NCI-H1694 (cell line): Measurements from ENCODE around the gene SHC3.

Experiments
- DNase-seq: peaks from one replicate; lab custom pipeline; 2025; lab: John Stamatoyannopoulos, UW

Gene SHC3

DNA sequence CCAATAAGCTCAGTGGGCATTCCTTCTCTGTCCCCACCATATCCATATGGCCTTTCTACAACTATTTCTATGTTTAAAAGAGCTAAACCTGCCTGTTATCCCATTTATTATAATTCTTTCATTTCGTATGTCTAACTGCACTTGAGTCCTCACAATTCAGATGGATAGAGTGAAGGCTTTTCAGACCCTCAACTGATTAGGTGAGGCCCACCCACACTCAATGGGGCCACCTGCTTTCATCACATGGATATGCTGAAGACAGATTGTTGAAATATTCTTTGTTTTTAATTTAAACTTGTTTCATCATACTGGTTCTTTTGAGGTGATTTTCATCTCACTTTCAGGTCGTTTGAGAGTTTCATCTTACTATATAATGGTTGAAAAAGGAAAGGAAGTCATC is 193.0 kb downstream of the SHC3 start:
- DNase-seq, result no peak

DNA sequence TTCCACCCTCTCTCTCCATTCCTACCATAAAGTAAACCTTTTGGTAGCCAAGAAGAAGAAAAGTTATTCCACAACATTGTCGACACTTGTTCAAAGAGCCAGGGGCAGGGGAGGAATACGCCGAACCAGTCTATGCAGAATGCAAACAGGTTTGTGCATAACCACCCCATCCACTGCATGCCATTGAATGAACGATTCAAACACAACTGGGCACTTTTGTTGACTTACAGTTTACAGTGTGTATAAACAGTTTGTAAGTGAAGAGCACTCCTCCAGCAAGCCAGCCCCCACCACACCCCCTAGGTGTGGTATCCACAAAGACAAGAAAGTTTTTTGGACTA is 194.1 kb downstream of the SHC3 start:
- DNase-seq, result no peak

DNA sequence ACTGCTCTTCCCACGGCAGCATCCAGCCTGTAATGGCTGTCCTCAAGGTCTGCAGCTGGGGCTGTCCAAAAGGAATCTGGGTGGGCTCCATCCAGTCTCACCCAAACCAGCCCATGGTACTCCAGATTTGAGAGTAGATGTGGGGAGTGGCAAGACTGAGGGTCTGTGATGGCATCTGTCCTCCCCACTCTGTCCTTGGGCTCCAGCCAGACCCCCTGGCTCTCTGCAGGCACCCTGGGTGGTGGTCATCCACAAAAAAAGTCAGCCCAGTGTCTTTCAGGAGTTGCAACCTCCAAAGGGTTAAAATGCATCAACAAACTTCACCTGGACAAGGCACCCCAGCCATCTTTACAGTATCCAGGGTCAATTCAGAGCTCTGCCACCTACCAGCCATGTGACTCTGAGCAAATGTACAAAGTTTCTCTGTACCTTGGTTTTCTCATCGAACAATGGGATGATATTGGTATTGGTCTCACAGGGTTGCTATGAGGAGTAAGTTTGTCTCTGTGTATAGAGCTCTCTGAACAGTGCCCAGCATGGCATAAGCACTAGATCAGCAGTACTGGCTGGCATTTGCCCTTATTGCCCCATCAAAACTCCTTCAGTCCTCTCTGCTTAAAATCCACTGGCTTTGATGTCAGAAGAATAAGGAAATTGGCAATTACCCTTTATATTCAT is 194.6 kb downstream of the SHC3 start:
- no peak for DNase-seq

DNA sequence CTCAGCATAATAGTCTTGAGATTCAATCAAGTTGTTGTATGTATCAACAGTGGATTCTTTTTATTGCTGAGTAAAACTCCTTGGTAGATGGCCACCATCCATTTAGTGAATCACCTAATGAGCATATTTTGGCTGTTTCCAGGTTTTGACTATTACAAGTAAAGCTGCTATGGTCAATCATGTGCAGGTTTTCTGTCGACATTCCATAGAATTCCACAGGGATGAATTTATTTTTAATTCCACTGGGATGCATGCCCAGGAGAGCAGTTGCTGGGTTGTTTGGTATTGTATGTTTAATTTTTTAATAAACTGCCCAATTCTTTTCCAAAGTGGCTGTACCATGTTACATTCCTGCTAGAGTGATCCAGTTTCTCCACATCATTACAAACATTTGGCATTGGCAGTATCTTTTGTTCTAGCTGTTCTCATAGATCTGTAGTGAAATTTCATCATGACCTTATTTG is 197.8 kb downstream of the SHC3 start:
- DNase-seq, result no peak

DNA sequence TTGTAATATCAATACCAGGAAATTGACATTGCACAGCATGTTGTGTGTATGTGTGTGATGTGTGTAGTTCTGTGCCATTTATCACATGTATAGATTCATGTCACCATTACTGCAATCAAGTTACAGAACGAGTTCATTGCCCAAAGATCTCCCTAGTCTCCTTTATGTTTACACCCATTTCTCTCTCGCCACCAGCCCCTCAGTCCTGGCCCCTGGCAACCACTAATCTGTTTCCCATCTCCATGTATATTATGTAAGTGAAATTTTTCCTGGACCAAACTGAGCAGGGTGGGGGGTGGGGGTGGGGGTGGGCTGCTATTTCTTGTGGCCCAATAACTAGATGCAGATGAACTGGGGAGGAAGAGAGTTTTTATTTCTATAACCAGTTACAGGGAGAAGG is 198.8 kb downstream of the SHC3 start:
- no peak for DNase-seq

DNA sequence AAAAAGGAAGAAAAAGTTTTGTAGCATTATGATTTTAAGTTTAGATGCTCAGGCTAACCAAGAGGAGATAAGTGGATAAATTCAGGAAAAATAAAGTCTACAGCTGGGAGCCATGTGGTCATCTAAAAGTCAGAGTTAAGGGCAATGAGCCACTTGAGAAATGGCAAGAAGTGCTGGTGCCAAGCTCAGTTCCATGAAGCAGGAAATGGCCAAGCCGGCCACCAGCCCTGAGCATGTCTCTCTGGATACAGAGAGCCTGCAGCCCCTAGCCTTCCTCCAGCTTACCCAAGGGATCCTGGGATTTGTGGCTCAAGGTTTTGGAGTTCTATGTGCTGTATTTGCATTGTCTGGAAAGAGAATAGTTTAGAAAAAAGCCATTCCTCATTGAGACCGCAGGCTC is 199.6 kb downstream of the SHC3 start:
- no peak for DNase-seq

DNA sequence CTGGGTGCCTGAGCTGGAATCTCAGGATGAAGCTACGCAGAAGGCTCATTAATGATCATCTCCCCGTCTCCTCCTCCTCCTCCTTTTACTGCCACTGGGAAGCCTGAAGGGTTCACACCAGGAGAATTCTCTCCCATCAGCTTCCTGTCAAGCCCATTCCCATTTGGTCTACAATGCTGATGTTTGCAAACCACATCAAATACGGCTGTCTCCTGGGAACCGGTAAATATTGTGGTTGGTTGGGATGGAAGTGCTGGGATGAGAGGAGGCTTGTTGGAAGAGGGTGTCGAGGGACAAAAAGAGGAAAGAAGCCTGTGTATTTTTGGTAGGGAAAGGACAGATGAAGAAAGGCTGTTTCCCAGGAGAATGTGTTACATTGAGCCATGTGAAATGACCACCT is 200.6 kb downstream of the SHC3 start:
- DNase-seq, result no peak

DNA sequence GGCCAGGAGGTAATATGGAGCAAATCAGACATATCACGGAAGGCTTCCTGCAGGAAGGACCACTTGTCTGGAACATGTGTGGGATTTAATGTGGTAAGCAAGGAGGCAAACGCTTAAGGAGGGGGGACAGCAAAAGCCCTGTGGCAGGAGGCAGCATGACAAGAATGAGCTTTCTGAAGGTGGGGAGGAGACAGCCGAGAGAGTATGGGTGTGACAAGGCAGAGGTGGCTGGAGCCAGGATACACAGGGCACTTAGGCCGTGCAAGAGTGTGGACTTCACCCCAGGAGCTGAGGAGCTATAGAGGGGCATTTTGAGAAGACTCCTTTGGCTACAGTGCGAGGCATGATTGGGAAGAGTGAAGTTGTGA is 201.7 kb downstream of the SHC3 start:
- no peak for DNase-seq

DNA sequence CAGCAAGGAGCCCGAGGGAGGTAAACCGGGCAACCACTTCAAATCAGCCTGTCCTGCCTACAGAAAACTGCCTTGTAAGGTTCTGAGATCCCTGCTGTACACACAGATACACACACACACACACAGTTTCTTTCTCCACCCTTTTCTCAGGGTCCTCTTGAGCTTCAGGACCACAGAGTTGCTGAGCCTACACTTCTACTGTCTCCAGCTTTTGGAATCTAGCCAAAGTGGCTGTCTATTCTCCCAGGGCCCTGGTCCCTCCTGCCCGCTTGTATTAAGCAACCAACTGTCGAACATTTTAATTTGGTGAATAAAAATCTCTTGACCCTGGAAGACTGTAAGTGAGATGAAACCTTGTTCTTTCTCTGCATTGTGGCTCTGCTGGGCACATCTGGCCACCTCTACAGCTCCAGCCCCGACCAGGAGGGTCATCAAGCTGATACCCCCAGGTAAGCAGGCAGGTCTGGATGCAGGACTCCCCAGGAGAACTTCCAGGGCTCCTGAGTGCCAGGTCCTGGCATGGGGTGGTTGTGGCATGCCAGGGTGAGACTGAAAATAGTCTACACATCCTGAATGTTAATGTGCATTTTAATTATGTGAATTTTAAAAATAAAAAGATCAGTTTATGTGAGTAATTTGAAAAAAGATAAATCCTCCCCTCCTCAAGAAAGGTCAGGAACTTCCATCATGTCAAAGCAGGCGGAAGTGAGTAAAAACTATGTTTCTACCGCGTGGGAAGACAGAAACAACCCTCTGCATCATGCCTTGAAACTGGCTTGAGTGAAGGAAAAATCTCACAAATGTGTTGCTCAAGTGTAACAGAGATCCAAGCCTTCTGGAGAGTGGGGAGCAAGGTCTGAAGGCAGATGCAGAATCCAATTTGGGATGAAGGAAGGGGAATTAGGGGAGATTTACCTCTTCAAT is 202.4 kb downstream of the SHC3 start:
- DNase-seq, result no peak

DNA sequence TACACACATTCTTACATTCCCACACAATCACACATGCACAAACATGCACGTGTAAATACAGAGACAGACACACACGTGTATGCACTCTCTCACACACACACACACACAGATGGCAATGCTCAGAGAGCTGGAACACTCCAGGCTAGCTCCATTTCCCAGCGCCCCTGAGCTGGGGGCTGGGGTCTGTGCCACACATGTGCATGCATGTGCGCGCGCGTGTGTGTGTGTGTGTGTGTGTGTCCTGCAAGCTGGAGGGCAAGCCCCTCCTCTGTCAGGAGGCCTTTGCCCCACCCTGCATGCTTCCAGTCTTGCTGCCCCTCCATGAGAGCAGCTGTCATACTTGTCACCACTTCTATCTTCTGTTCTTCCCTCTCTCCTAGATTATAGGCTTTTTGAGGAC is 204.0 kb downstream of the SHC3 start:
- no peak for DNase-seq

DNA sequence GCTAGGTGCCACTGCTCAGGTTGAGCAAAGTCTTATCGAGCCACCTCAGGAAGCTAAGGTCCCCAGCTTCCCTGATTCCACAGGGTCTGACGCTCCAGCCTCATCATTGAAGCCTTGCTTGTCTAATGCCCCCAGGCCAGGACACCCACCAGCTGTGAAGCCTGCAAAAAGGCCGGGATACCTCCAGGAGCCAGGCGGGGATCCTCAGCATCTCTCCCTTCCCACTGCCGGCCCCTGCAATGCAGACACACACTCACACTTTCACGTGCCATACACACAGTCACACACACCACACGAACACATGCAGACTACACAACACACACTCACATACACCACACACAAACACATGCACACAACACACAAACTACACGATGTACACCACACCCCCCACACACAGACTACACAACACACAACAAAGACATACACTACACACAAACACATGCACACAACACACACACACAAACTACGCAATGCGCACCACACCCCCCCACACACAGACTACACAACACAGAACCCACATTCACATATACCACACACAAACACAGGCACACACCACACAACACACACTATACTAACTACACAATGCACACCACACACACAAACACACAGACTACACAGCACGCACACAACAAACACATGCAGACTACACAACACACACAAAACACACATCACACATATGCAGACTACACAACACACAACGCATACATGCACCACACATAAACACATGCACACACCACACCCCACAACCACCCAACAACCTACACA is 205.2 kb downstream of the SHC3 start:
- DNase-seq, result no peak

DNA sequence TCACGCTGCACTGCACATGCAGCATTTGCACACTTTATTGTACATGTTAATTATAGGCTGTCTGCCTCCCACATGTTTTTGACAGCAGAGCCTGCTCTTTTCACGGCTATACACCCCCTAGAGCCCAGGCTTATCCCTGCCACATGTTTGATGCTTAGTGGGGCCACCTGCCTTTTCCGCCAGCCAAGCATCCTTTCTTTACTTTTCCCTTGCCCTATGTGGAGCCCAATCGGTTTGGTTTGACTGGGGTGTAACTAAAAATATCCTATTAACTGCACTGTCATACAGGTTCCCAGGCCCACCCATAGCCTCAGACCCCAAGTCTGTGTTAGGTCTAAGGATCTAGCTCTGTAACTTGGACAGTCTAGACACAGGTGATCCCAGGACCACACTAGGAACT is 206.2 kb downstream of the SHC3 start:
- DNase-seq, result no peak

DNA sequence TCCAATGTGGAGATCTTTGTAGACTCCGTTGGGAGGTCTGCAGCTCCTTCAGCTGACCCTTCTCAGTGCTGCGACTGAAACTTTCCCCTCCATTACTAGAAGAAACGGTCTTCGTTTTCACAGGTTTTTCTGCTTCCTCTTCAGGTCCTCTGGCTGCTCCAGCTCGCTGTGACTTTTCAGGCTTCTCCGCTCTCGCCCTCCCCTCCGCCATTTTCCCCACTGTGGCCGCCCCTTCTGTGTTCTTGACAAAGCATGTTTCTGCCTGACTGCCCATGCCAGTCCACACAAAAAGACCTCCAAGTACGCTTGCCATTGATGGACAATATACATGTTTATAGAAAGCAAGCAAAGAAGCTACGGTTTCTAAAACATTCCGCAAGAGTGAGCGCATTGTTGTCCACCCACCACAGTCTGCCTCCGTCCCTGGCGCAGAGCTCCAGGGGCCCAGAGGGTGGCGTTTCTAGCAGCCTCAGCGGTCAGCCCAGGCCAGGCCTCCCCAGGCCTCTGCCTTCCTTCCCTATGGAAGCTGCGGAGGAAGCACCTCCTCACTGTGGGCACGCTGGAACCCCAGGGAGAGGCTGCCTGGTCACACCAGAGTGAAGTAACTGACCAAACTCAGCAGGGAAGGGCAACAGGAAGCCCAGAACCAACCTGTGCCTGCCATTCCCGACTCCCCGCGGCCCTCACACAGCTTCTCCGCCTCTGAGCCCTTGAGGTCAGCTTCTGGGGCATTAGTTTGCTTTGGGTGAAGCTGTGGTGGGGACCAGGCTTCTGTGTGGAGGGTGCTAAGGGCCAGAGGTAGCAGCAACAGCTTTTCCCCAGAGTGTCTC is 207.3 kb downstream of the SHC3 start:
- no peak for DNase-seq

DNA sequence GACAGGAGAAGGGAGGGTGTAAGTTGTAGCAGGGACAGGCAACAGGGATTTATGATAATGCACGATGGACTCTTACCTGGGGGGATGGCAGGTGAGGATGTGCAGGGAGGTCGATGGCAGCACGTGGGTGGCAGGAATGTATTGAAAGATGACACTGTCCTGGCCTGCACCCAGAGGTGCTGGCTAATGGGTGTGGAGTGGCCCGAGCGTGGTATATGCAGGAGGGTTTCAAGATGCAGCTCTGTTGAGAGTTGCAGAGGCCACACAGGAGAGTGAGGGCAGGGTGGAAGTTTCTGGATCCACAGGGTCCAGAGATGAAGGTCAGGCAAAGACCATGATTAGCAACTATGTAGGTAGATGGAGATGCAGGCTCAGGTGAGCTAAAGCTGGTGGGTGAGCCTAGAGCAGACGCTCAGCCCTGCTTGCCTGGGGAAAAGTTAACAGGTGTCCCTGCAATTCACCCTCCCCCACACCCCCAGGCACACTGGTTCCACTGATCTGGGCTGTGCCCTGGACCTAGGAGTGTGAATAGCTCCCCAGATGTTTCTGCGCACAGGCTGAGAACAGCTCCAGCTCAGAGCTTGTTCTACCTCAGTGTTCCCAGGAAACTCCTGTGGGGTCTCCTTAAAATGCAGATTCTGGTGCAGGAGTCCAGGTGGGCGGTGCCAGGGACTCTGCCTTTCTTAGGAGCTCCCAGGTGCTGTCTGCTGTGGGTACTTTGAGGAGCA is 208.8 kb downstream of the SHC3 start:
- DNase-seq, result no peak

DNA sequence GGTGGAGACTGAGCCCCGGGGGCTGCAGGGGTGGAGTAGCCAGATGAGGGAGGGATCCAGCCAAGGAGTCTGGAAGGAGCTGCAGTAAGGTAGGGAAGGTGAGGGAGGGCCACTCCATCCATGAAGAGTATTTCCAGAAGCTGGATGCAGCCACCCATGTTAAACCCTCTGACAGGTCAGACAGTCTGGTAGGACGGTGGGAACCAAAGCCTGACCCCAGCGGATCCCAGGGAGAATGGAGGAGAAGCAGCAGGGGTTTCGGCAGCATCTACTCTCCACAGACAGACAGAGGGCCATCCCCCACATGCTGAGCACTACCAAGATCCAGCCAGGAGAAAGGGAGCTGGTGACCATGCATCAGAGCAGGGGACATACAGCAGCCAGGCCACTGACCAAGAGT is 209.8 kb downstream of the SHC3 start:
- no peak for DNase-seq

DNA sequence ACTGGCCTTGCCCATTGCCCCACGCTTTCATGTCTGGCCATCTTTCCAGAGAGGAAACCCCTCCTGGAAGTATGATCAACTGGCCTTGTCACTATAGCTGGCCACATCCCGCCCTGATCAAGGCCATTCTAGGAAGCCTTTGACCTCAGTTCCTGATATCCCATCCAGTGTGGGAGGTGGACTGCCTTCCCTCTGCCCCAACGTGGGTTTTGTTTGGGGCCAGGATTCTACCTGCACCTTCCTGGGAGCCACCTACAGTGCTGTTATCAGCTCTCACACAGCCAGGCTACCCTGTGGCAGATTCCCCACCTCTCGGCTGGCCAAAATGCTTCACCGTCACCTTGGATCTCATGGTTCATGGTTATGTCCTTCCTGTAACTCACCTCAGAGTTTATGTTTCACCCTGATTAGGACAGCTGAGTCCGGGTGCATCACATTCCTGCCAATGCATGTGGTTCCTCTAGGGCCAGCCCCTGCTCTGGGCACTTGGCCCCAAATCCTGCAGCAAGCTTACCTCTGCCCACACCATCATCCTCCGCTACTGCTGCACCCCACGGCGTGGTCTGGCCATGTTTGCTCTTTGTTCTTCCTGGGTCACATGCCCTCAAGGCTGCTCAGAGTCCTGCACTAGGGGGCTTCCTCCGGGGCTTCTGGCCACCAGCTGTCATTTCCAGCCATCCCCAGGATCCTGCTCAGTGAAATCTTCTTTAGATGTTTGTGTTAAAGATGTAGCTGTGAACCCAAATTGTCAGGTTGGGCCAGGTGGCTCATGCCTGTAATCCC is 211.5 kb downstream of the SHC3 start:
- no peak for DNase-seq

DNA sequence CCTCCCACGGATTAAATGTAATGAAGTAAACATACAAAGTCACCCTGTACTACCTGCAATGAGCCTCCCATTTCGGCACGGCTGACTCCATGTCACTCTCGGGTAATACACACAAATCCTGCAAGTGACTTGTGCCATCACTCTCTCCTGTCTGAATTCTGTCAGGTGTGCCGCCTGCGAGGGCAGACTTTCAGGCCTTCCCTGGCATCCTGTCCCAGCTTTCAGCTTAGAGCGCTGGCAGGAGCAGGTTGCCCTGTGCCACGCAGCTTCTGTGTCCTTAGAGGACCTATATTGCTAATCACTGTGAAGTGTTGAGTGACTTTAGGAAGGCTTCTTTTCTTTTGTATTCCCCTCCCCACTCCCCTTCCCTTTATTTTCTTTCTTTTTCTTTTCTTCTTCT is 213.1 kb downstream of the SHC3 start:
- DNase-seq, result no peak

DNA sequence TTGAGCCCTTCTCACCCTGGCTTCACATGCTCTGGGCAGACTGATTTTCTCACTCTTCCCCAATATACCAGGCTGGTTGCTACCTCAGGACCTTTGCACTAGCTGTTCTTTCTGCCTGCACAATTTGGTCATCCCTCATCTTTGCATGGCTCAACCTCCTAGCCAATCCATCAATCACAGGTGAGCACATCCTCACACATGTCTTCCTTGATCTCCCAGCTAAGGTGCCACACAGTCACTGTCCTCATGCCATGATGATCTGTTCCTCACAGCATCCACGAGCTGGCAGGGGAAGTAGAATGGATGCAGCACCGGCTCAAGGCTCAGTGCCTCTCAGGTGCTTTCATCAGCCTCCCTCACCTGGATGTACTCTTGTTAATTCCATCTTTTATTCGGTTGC is 218.0 kb downstream of the SHC3 start:
- no peak for DNase-seq

DNA sequence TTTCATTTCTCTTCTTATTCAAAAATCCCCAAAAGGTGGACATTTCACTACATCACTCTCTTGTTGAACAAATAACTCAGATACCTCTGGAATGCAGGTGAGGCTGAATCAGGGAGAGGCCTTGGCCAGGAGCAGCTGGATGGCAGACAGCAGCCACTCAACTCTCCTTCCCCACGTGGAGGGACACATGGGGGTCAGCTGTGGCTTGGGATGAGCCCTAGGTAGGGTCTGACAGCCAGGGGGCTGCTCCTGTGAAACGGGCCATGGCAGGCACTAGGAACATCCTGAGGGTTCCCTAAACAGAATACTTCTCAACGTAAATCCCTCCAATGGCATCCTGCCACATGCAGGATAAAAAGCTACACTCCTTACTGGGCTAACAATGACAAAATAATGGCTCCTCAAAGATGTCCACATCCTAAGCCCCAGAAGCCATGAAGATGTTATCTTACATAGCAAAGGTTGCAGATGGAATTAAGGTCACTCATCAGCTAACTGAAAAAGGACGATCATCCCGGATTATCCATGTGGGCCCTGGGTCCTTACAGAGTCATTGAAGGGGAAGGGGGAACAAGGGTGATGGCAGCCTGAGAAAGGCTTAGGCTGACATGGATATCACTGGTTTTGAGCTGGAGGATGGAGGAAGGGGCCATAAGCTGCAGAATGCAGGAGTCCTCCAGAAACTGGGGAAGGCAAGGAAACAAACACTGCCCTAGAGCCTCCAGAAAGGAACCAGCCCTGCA is 218.7 kb downstream of the SHC3 start:
- no peak for DNase-seq

DNA sequence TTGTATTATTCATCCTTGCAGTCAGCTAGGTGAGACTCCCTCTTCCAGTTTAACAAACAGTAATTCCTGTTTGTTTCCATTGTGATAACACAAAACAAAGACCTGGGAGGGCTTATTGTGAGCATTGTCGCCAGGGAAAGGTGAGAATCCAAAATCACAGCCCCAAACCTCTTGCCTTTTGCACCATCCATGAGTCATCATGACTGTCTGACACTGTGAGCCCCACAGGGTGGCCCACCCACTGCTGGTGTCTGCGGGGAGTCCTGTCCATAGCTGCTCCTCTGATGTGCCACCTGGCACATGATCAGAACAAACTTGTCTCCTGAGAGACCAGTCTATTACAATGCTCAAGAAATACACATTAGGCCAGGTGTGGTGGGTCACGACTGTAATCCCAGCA is 221.1 kb downstream of the SHC3 start:
- no peak for DNase-seq
